ENCODE measurements around the gene BUD23.
A peak's percentile ranks its signal among the peaks of the same experiment; 100 is the strongest.
"Not testable (repeated sequence)": the region's sequence is repeated elsewhere in the genome, so short reads cannot be mapped to it uniquely, and the experiment has no call there.

BUD23 gene

GRCh38 chr7:73719806-73720169, 36.4 kb downstream of the BUD23 start:
- no peak for DNase-seq

GRCh38 chr7:73720443-73720842, 37.0 kb downstream of the BUD23 start:
- not testable (repeated sequence) for DNase-seq

- DNase-seq: no peak
Observed at GRCh38 chr7:73721377-73721817, 38.0 kb downstream of the BUD23 start.

- DNase-seq: not testable (repeated sequence)
Observed at GRCh38 chr7:73722182-73722581, 38.8 kb downstream of the BUD23 start.

- no peak for DNase-seq
Observed at GRCh38 chr7:73722785-73723184, 39.4 kb downstream of the BUD23 start.

GRCh38 chr7:73723813-73724212, 40.4 kb downstream of the BUD23 start:
- DNase-seq: no peak

GRCh38 chr7:73726083-73726466, 42.7 kb downstream of the BUD23 start:
- no peak for DNase-seq

GRCh38 chr7:73727952-73728351, 44.6 kb downstream of the BUD23 start:
- DNase-seq: no peak

GRCh38 chr7:73728551-73728950, 45.2 kb downstream of the BUD23 start:
- DNase-seq: no peak

- no peak for DNase-seq
Observed at GRCh38 chr7:73730485-73730884, 47.1 kb downstream of the BUD23 start.

GRCh38 chr7:73732397-73732796, 49.0 kb downstream of the BUD23 start:
- no peak for DNase-seq

GRCh38 chr7:73734619-73735527, 51.5 kb downstream of the BUD23 start:
- DNase-seq: peak; percentile 82

GRCh38 chr7:73735528-73735905, 52.1 kb downstream of the BUD23 start:
- no peak for DNase-seq

GRCh38 chr7:73736885-73737284, 53.5 kb downstream of the BUD23 start:
- DNase-seq: no peak

GRCh38 chr7:73737491-73738219, 54.3 kb downstream of the BUD23 start:
- DNase-seq: no peak

GRCh38 chr7:73738220-73738611, 54.8 kb downstream of the BUD23 start:
- peak; percentile 57 for DNase-seq

GRCh38 chr7:73738612-73739386, 55.4 kb downstream of the BUD23 start, which contains the start of gene ABHD11:
Gene ABHD11, minus strand, starts transcription at chr7:73738802. Its CDS starts 32 bp downstream, at chr7:73738770.
- peak; percentile 99 for DNase-seq

- DNase-seq: no peak
Observed at GRCh38 chr7:73739387-73739767, 56.0 kb downstream of the BUD23 start.

- DNase-seq: no peak
Observed at GRCh38 chr7:73740212-73740611, 56.8 kb downstream of the BUD23 start.

GRCh38 chr7:73740771-73741170, 57.4 kb downstream of the BUD23 start:
- DNase-seq: no peak

GRCh38 chr7:73741600-73741999, 58.2 kb downstream of the BUD23 start:
- no peak for DNase-seq

GRCh38 chr7:73742338-73742752, 58.9 kb downstream of the BUD23 start:
- no peak for DNase-seq
